Neural progenitor cell (in vitro differentiated cells): ENCODE results near the gene ANKDD1B. TPM values are rescaled to one million over a fixed set of nuclear protein-coding genes. Genes with fewer than 3 reads are reported as not detected.

Experiments
- DNase-seq: peaks from one replicate; pipeline ENCODE4 v3.0.0-alpha.2; 2016; ENCODE audit warnings: low spot score
- H2AFZ ChIP-seq: fragments of 200-600 bp; sonication (generic); replicated peaks from 2 replicates; pipeline ENCODE4 v1.6.1; 2016; ENCODE audit warnings: antibody characterized with exemption
- H3F3A ChIP-seq: fragments of 200-600 bp; sonication (generic); 2 replicates; pipeline ENCODE4 v1.6.1; 2016; ENCODE audit warnings: antibody characterized with exemption, low read depth
- H3K27ac ChIP-seq: fragments of 200-600 bp; sonication (generic); 2 replicates; pipeline ENCODE4 v1.5.1; 2016; ENCODE audit warnings: mild to moderate bottlenecking
- H3K27me3 ChIP-seq: fragments of 200-600 bp; sonication (generic); 2 replicates; pipeline ENCODE4 v1.6.1; 2016; ENCODE audit warnings: mild to moderate bottlenecking, moderate library complexity
- H3K36me3 ChIP-seq: fragments of 200-600 bp; sonication (generic); 2 replicates; pipeline ENCODE4 v1.5.1; 2016
- H3K4me1 ChIP-seq: fragments of 200-600 bp; sonication (generic); 2 replicates; pipeline ENCODE4 v1.6.1; 2016; ENCODE audit warnings: mixed run types
- H3K4me2 ChIP-seq: fragments of 200-600 bp; sonication (generic); 2 replicates; pipeline ENCODE4 v1.6.1; 2016
- H3K4me3 ChIP-seq: fragments of 200-600 bp; sonication (generic); 2 replicates; pipeline ENCODE4 v1.5.1; 2016
- H3K79me2 ChIP-seq: fragments of 200-600 bp; sonication (generic); 2 replicates; pipeline ENCODE4 v1.6.1; 2016; ENCODE audit warnings: low read depth
- H3K9ac ChIP-seq: fragments of 200-600 bp; sonication (generic); 2 replicates; pipeline ENCODE4 v1.6.1; 2016
- H3K9me3 ChIP-seq: fragments of 200-600 bp; sonication (generic); 2 replicates; pipeline ENCODE4 v1.5.1; 2016; ENCODE audit warnings: low read depth
- H4K20me1 ChIP-seq: fragments of 200-600 bp; sonication (generic); 2 replicates; pipeline ENCODE4 v1.6.1; 2016; ENCODE audit warnings: low read depth
- H3K27ac Mint-ChIP-seq: 3 replicates; pipeline ENCODE4 v1.8.0; 2021; ENCODE audit warnings: mixed read lengths
- H3K27me3 Mint-ChIP-seq: 2 replicates; pipeline ENCODE4 v1.8.0; 2022; ENCODE audit warnings: low read depth, mild to moderate bottlenecking, inconsistent platforms, moderate library complexity, mixed read lengths; ENCODE audit not compliant: insufficient read depth
- H3K36me3 Mint-ChIP-seq: 3 replicates; pipeline ENCODE4 v1.8.0; 2021; ENCODE audit warnings: mixed read lengths
- H3K4me1 Mint-ChIP-seq: 3 replicates; pipeline ENCODE4 v1.8.0; 2021; ENCODE audit warnings: mixed read lengths
- H3K4me3 Mint-ChIP-seq: 3 replicates; pipeline ENCODE4 v1.8.0; 2021; ENCODE audit warnings: mild to moderate bottlenecking, moderate library complexity, mixed read lengths
- H3K9me3 Mint-ChIP-seq: 3 replicates; pipeline ENCODE4 v1.8.0; 2020; ENCODE audit warnings: mixed read lengths
- EZH2 ChIP-seq: fragments of 200-600 bp; sonication (generic); IDR thresholded peaks from 2 replicates; pipeline ENCODE4 v1.6.1; 2017; ENCODE audit warnings: antibody characterized with exemption, mild to moderate bottlenecking, moderate library complexity
- EZH2phosphoT487 ChIP-seq: fragments of 200-600 bp; sonication (generic); IDR thresholded peaks from 2 replicates; pipeline ENCODE4 v1.6.1; 2017; ENCODE audit warnings: antibody characterized with exemption
- total RNA-seq: library from RNA; depleted of rRNA; stranded (reverse); fragments of >200 nt; gene quantifications from 2 replicates; pipeline ENCODE4 v1.2.3, GENCODE V29; 2015; ENCODE audit warnings: low replicate concordance
- TF ChIP-seq, protein P1 (sequence below): fragments of 200-600 bp; sonication (generic); IDR thresholded peaks from 2 replicates; pipeline ENCODE4 v1.5.1; 2017; ENCODE audit warnings: antibody characterized with exemption, mild to moderate bottlenecking

The ANKDD1B gene
- total RNA-seq, 1 donor from 2014 or later: 0.60 TPM

GRCh38 chr5:75651575-75652238 lies 40.5 kb downstream of the ANKDD1B start:
- no peaks in the 10 kb centered on the region for H4K20me1 ChIP-seq
- no peak for DNase-seq
- peaks cover 6% of the 10 kb centered on the region for H3K27me3 Mint-ChIP-seq
- H3K9me3 Mint-ChIP-seq: no peaks in the 10 kb centered on the region
- H3K9ac ChIP-seq: no peak overlapping the region
- H3K27me3 ChIP-seq: no peaks in the 10 kb centered on the region
- H3K4me3 ChIP-seq: no peak overlapping the region
- H3K79me2 ChIP-seq: no peaks in the 10 kb centered on the region
- no peaks in the 10 kb centered on the region for H3K9me3 ChIP-seq
- peaks cover 14% of the 10 kb centered on the region for H3K4me1 Mint-ChIP-seq
- H3K27ac Mint-ChIP-seq: no peak overlapping the region
- H3F3A ChIP-seq: no peaks in the 10 kb centered on the region
- H3K4me2 ChIP-seq: no peak overlapping the region
- TF ChIP-seq, protein P1, sequence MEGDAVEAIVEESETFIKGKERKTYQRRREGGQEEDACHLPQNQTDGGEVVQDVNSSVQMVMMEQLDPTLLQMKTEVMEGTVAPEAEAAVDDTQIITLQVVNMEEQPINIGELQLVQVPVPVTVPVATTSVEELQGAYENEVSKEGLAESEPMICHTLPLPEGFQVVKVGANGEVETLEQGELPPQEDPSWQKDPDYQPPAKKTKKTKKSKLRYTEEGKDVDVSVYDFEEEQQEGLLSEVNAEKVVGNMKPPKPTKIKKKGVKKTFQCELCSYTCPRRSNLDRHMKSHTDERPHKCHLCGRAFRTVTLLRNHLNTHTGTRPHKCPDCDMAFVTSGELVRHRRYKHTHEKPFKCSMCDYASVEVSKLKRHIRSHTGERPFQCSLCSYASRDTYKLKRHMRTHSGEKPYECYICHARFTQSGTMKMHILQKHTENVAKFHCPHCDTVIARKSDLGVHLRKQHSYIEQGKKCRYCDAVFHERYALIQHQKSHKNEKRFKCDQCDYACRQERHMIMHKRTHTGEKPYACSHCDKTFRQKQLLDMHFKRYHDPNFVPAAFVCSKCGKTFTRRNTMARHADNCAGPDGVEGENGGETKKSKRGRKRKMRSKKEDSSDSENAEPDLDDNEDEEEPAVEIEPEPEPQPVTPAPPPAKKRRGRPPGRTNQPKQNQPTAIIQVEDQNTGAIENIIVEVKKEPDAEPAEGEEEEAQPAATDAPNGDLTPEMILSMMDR: no peak
- TF ChIP-seq EZH2: no peak
- no peak for TF ChIP-seq EZH2phosphoT487
- H3K4me1 ChIP-seq: peaks cover 12% of the 10 kb centered on the region
- H3K4me3 Mint-ChIP-seq: no peak overlapping the region
- no peak overlapping the region for H2AFZ ChIP-seq
- H3K36me3 ChIP-seq: no peaks in the 10 kb centered on the region
- H3K36me3 Mint-ChIP-seq: no peaks in the 10 kb centered on the region
- H3K27ac ChIP-seq: no peak overlapping the region

GRCh38 chr5:75653521-75653920 lies 42.3 kb downstream of the ANKDD1B start:
- H3K27me3 Mint-ChIP-seq: peaks cover 6% of the 10 kb centered on the region
- H2AFZ ChIP-seq: no peak overlapping the region
- no peak overlapping the region for H3K27ac Mint-ChIP-seq

DNA sequence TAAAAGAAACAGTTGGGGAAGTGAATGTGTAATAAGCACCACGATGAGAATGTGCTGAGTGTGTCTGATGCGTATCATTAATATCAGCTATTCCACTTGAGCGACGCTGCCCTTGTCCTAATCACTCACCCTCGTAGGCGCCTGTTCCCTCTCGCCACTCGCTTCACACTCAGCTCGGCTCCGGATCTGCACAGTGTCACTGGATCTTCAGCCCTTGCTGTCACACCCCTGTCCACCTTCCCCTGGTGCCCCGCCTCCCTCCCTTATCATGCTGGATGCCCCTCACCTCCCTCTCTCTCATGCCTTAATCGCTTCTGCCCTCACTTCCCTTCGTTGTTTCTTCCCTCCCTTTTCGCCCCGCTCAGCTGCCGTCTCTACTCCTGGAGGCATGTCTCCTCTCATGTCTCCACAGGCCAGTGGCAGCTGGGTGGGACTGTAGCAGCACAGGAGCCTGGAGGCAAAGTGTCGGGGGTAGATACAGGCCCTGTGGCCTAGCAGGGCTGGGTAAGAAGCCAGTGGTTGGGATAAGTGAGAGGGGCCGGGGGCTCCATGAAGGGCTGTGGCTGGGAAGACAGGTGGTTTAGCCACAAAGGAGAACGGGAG lies 43.5 kb downstream of the ANKDD1B start:
- TF ChIP-seq EZH2phosphoT487 (no peak), EZH2 (no peak)
- TF ChIP-seq, protein P1: no peak
- peak overlapping the region; percentile 2 for H3K27ac Mint-ChIP-seq

More at GRCh38 chr5:75653521-75653920, 42.3 kb downstream of the ANKDD1B start:
- Mint-ChIP-seq H3K36me3 (no peaks in the 10 kb centered on the region), H3K4me3 (no peak overlapping the region), H3K4me1 (peaks cover 16% of the 10 kb centered on the region), H3K9me3 (no peaks in the 10 kb centered on the region)
- no peak for DNase-seq
- H4K20me1 ChIP-seq: no peaks in the 10 kb centered on the region
- no peak overlapping the region for H3K27ac ChIP-seq
- H3K27me3 ChIP-seq: no peaks in the 10 kb centered on the region
- no peaks in the 10 kb centered on the region for H3K9me3 ChIP-seq
- TF ChIP-seq, protein P1: no peak
- TF ChIP-seq EZH2phosphoT487 (no peak), EZH2 (no peak)
- no peaks in the 10 kb centered on the region for H3F3A ChIP-seq
- no peak overlapping the region for H3K9ac ChIP-seq
- H3K79me2 ChIP-seq: no peaks in the 10 kb centered on the region
- H3K4me1 ChIP-seq: peaks cover 15% of the 10 kb centered on the region
- H3K4me3 ChIP-seq: no peak overlapping the region
- H3K36me3 ChIP-seq: no peaks in the 10 kb centered on the region
- H3K4me2 ChIP-seq: no peak overlapping the region

More for the DNA sequence above, 43.5 kb downstream of the ANKDD1B start:
- Histone ChIP-seq H3K4me2 (no peak overlapping the region), H3K4me3 (no peak overlapping the region), H3K36me3 (no peaks in the 10 kb centered on the region), H3K4me1 (peaks cover 15% of the 10 kb centered on the region), H3K27ac (no peak overlapping the region), H2AFZ (no peak overlapping the region), H3K79me2 (no peaks in the 10 kb centered on the region), H4K20me1 (no peaks in the 10 kb centered on the region), H3F3A (no peaks in the 10 kb centered on the region), H3K9ac (no peak overlapping the region), H3K9me3 (no peaks in the 10 kb centered on the region), H3K27me3 (no peaks in the 10 kb centered on the region)
- H3K9me3 Mint-ChIP-seq: no peaks in the 10 kb centered on the region
- peaks cover 16% of the 10 kb centered on the region for H3K4me1 Mint-ChIP-seq
- DNase-seq: no peak
- H3K36me3 Mint-ChIP-seq: no peaks in the 10 kb centered on the region
- no peak overlapping the region for H3K4me3 Mint-ChIP-seq
- peaks cover 6% of the 10 kb centered on the region for H3K27me3 Mint-ChIP-seq
